Measurements from ENCODE around the gene OLA1. TPM values are rescaled to one million over a fixed set of nuclear protein-coding genes. Genes with fewer than 3 reads are reported as not detected.
A peak's percentile ranks its signal among the peaks of the same experiment; 100 is the strongest.

Gene OLA1
- total RNA-seq, 8 experiments from 2014 or later = 113 to 163 (median 130) TPM

DNA sequence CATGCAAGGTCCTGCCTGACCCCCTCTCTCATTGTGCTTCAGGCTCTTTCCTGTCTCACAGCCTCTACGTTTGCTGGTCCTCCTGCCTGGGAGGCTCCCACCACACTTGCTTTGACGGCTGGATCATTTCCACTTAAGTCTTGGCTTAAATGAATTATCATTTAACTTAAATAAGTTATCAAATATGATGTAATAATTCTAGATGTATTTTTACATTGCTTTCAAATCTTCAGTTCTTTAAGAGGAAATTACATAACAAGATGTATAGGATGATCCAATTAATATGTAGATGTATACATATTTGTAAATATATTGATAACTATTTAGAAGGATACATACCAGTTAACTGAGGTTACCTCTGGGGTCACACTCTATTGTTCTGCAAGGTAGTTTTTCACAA, 180.5 kb downstream of the OLA1 start:
- H3K4me3 ChIP-seq = no peak overlapping the region
- in situ Hi-C loops (cut with MboI; ENCODE audit: low pct_unique_long_range_greater_than_20kb in 2 of 9, low sequenced_read_pairs in 9 of 9, unreplicated experiment in 9 of 9) = no loop called here
- no peak for ATAC-seq (replicated peaks in 6 of 8)
- no peak overlapping the region for H3K27ac ChIP-seq
- H3K4me1 ChIP-seq (replicated peaks in 1 of 2) = peaks cover 7 to 16% of the 10 kb centered on the region in 2 donors
- WGBS, 10 experiments = 61 to 100% (median 95%) methylated on average over 1 to 2 of the region's 2 CpGs; no CpG with 5 or more reads in 3 of the 10 experiments

DNA sequence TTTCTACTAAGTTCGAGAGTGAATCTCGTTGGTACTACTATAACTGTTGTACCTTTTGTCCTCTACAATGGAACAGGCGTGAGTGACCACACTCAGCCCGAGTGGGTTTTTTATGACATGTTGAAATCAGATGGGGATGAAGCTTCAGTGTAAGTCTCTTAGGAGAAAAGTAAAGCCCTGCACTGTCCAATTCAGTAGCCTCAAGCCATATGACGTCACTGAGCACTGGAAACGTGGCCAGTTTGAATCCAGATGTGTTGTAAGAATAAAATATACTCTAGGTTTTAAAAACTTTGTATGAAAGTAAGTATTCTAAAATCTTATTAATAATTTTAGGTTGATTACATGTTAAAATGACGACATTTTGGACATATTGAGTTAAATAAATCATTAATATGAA, 181.5 kb downstream of the OLA1 start:
- Histone ChIP-seq H3K4me1 (replicated peaks in 1 of 2) (peaks cover 8 to 15% of the 10 kb centered on the region in 2 donors), H3K4me3 (no peak overlapping the region), H3K27ac (no peak overlapping the region)
- in situ Hi-C loops (cut with MboI; ENCODE audit: low pct_unique_long_range_greater_than_20kb in 2 of 9, low sequenced_read_pairs in 9 of 9, unreplicated experiment in 9 of 9) = no loop called here
- no peak for ATAC-seq (replicated peaks in 6 of 8)
- WGBS, 10 experiments = 58 to 96% (median 86%) methylated on average over 1 to 7 of the region's 7 CpGs; no CpG with 5 or more reads in 1 of the 10 experiments

DNA sequence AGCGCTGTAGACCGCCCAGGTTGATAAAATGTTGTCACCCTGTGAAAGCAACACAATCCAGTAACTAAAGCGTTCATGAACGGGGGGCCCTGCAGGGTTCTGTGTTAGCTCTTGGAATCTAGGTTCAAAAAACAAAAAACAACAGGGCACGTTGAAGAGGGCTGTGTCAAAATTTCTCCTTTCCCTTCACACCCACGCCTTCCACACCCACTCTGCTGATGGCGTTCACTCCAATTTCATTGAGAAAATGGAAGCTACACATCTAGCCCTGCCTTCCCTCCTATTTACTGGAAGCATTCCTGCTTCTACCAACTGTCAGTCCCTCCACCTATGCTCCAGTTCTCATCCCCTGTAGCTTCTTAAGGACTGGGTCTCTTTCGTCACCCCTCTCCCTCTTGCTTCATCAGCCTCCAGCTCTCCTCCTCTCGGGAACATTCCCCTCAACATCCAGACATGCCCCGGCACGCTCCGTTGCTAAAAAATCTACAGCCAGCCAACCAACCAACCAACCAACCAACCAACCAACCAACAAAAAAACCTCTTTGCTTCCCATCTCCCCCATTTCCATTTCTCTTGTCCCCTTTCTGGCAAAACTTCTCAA, 184.7 kb downstream of the OLA1 start:
- no peak for ATAC-seq (replicated peaks in 6 of 8)
- in situ Hi-C loops (cut with MboI; ENCODE audit: low pct_unique_long_range_greater_than_20kb in 2 of 9, low sequenced_read_pairs in 9 of 9, unreplicated experiment in 9 of 9) = no loop called here
- no peak overlapping the region for H3K4me3 ChIP-seq
- WGBS, 10 experiments = 40 to 100% (median 89%) methylated on average over 1 to 11 of the region's 12 CpGs; no CpG with 5 or more reads in 1 of the 10 experiments
- peaks cover 8 to 12% of the 10 kb centered on the region in 2 donors for H3K4me1 ChIP-seq (replicated peaks in 1 of 2)
- no peak overlapping the region for H3K27ac ChIP-seq

DNA sequence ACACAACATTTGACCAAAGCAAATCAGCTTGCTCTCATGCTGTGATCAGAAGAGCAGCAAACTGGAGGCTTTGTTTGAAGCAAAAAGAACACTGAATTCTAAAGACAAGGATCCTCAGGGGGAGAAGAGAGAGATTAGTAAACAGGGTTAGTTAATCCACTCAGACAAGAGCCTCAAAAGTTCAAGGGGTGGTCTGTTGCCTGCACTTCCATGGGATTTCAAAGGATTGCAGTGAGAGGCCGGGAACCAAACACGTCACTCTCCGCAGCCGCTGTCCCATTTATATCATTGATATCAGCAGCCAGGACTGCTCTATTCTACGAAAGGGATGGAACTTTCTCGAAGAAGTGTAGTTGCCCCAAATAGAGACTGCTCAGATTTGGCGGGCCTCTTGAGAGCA, 185.4 kb downstream of the OLA1 start:
- H3K4me1 ChIP-seq (replicated peaks in 1 of 2) = peaks cover 8 to 12% of the 10 kb centered on the region in 2 donors
- in situ Hi-C loops (cut with MboI; ENCODE audit: low pct_unique_long_range_greater_than_20kb in 2 of 9, low sequenced_read_pairs in 9 of 9, unreplicated experiment in 9 of 9) = no loop called here
- peak in 5 of 8 experiments; percentile 33 to 71 (median 46) for ATAC-seq (replicated peaks in 6 of 8)
- no peak overlapping the region for H3K4me3 ChIP-seq
- H3K27ac ChIP-seq = no peak overlapping the region
- 41 to 100% (median 60%) methylated on average over 1 to 7 of the region's 7 CpGs; no CpG with 5 or more reads in 2 of the 10 experiments for WGBS, 10 experiments

DNA sequence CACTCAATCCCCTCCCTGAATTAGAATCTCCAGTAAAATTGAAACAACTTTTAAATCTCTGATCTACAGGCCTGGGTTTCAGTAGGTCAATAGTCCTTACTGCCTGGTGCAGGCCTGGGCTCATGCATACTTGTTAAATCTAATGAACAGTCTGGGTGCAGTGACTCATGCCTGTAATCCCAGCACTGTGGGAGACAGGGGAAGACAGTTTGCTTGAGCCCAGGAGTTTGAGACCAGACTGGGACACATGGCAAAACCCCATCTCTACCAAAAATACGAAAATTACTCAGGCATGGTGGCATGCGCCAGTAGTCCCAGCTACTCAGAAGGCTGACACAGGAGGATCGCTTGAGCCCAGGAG, 188.5 kb downstream of the OLA1 start:
- Histone ChIP-seq H3K4me3 (no peak overlapping the region), H3K4me1 (replicated peaks in 1 of 2) (peaks cover 8 to 12% of the 10 kb centered on the region in 2 donors), H3K27ac (no peak overlapping the region)
- 71 to 100% (median 95%) methylated on average over 1 to 3 of the region's 3 CpGs; no CpG with 5 or more reads in 3 of the 10 experiments for WGBS, 10 experiments
- peak in 5 of 8 experiments; percentile 36 to 85 (median 52) for ATAC-seq (replicated peaks in 6 of 8)
- in situ Hi-C loops (cut with MboI; ENCODE audit: low pct_unique_long_range_greater_than_20kb in 2 of 9, low sequenced_read_pairs in 9 of 9, unreplicated experiment in 9 of 9) = no loop called here

DNA sequence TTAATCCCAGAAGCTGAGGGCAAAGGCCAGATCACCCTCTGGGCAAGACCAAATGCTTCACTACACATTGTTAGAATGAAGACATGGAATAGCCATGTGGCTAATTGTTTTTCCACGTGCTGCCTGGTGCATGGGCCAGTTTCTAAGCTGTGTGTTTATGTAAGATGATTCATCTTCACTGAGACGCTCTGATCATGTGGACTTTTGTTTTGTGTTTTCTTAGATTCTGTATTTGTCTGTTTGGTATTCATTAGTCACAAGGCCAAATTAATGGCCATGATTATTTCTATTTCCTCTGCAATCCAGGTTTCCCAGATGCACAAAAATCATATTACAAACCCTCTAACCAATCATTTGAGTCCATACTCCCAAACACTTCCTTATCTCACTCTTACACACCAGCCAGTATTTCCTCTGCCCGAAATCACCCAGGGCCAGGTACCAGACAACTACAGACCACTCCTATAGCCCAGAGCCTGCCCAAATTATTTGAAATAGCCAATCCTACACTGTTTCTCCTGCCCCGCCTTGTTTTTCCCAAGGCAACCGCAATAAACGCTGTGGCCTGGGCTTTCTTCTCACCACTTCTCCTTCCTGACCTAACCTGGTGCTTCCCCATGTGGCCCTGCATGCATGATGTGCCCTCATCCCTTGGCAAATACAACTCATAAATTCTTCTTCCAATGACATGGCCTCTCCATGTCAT, 189.0 kb downstream of the OLA1 start:
- Histone ChIP-seq H3K4me3 (no peak overlapping the region), H3K4me1 (replicated peaks in 1 of 2) (peaks cover 8 to 12% of the 10 kb centered on the region in 2 donors), H3K27ac (no peak overlapping the region)
- in situ Hi-C loops (cut with MboI; ENCODE audit: low pct_unique_long_range_greater_than_20kb in 2 of 9, low sequenced_read_pairs in 9 of 9, unreplicated experiment in 9 of 9) = no loop called here
- WGBS, 10 experiments = 60 to 100% (median 89%) methylated on average over 2 to 6 of the region's 6 CpGs; no CpG with 5 or more reads in 1 of the 10 experiments
- ATAC-seq (replicated peaks in 6 of 8) = peak in 4 of 8 experiments; percentile 29 to 59 (median 46)

DNA sequence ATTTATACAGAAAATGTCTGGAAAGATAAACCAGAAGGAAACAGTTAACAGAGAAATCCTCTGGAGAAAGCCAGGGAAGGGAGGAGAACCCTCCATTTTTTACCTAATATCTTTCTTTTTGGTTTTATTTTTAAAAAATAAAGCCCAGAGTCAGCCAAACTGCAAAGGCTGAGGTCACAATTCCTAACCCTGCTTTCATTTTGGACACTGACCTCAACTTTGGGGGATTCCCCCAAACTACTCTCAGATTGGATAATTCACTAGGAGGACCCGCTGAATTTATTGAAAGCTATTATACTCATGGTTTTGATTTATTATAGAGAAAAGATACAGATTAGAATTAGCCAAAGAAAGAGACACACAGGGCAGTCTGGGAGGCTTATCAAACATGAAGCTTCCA, 189.9 kb downstream of the OLA1 start:
- ATAC-seq (replicated peaks in 6 of 8) = no peak
- in situ Hi-C loops (cut with MboI; ENCODE audit: low pct_unique_long_range_greater_than_20kb in 2 of 9, low sequenced_read_pairs in 9 of 9, unreplicated experiment in 9 of 9) = no loop called here
- WGBS, 10 experiments = 57 to 100% (median 86%) methylated on average over 1 of the region's 1 CpG; no CpG with 5 or more reads in 5 of the 10 experiments
- H3K27ac ChIP-seq = no peak overlapping the region
- no peak overlapping the region for H3K4me3 ChIP-seq
- H3K4me1 ChIP-seq (replicated peaks in 1 of 2) = peaks cover 11 to 12% of the 10 kb centered on the region in 2 donors

DNA sequence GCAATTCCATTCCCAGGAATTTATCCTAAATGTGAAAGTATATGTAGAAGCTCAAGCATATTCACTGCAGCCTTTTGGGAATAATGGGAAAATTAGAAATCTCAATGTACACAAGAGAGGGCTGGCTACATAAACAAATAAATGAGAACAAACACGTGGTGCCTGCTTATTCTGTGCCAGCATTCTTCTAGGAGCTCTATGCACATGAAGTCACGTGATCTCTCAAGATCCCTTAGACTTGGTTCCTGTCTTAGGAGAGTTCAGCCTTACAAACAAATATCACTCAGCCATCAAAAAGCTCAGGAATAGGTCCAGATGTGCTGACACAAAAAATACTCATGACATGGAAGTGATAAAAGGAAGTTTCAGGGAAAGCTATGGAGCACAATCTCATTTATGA, 190.3 kb downstream of the OLA1 start:
- peak in 3 of 8 experiments; percentile 11 to 72 (median 36) for ATAC-seq (replicated peaks in 6 of 8)
- H3K4me1 ChIP-seq (replicated peaks in 1 of 2) = peaks cover 6 to 8% of the 10 kb centered on the region in 2 donors
- in situ Hi-C loops (cut with MboI; ENCODE audit: low pct_unique_long_range_greater_than_20kb in 2 of 9, low sequenced_read_pairs in 9 of 9, unreplicated experiment in 9 of 9) = no loop called here
- 25 to 94% (median 85%) methylated on average over 1 to 2 of the region's 2 CpGs; no CpG with 5 or more reads in 2 of the 10 experiments for WGBS, 10 experiments
- H3K27ac ChIP-seq = no peak overlapping the region
- no peak overlapping the region for H3K4me3 ChIP-seq

DNA sequence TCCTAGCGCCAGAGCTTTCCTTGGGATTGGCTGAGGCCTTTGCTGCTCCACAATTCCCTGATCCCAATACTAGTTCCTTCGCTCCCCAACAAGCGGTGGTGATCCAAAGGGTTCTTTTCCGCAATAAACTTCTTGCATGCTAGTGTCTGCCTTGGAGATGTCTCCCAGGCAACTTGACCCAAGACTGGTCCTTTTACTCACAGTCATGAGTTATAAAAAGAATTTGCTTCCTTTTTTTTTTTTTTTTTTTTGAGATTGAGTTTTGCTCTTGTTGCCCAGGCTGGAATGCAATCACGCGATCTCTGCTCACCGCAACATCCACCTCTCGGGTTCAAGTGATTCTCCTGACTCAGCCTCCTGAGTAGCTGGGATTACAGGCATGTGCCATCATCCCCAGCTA, 193.4 kb downstream of the OLA1 start:
- Histone ChIP-seq H3K4me1 (replicated peaks in 1 of 2) (peaks cover 0 to 8% of the 10 kb centered on the region in 2 donors), H3K4me3 (no peak overlapping the region), H3K27ac (no peak overlapping the region)
- 100% methylated on average over 1 to 7 of the region's 8 CpGs for WGBS, 10 experiments
- no peak for ATAC-seq (replicated peaks in 6 of 8)
- in situ Hi-C loops (cut with MboI; ENCODE audit: low pct_unique_long_range_greater_than_20kb in 2 of 9, low sequenced_read_pairs in 9 of 9, unreplicated experiment in 9 of 9) = no loop called here

DNA sequence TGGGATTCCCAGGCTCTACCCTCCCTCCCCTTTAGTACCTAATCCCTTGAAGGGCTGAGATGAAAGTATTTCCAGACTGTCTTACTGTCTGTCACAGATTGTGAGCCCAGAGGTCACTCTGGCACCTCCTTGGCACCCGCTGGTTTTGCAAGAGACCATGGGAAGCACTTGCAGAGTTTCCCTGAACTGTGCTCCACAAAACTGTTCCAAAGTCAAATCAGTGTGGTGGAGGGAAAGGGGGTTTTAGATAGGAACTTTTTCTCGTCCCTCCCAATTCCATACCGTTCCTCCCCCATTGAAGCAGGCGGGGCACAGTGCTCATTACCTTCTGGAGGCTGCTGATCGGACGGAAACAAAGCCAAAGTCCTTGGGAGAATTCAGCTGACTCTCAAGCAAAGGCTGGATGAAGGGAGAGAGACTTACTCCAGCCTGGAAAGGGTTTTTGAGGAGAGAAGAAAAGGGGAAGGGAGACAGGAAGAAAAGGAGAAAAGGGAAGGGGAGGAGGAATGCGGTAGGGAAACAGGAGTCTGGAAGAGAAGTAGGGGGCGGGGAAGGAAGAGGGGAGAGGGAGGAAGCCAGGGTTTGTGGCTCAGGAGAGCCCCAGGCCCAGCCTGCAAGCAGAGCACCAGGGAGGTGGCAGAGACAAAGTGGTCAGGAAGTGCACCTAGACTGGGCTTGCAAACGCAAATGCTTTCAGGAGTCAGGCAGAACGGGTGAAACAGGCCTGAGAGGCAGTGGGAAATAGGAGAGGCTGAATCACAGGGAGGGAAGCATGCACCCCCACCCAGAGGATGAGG, 194.8 kb downstream of the OLA1 start:
- no peak overlapping the region for H3K27ac ChIP-seq

DNA sequence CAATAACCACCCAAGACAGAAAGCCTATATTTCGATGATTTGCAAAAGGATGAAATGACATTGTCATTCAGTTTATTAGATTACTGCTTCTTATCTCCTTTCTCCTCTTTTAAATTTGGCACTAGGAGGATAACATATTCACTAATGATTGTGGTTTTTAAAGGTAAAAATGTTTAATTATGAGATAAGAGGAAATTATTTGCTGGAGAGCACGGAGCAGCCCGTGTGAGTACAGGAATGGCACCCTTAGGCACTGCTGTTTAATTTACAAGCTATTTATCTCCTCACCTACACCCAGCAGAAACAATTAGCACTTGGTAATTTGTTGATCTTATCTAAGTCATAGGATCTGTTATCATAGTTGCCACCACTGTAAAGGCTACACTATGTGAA, 195.8 kb downstream of the OLA1 start:
- WGBS, 10 experiments = 33 to 100% (median 80%) methylated on average over 1 to 3 of the region's 3 CpGs; no CpG with 5 or more reads in 1 of the 10 experiments
- Histone ChIP-seq H3K4me3 (no peak overlapping the region), H3K4me1 (replicated peaks in 1 of 2) (peaks cover 0 to 8% of the 10 kb centered on the region in 2 donors), H3K27ac (no peak overlapping the region)
- ATAC-seq (replicated peaks in 6 of 8) = no peak
- in situ Hi-C loops (cut with MboI; ENCODE audit: low pct_unique_long_range_greater_than_20kb in 2 of 9, low sequenced_read_pairs in 9 of 9, unreplicated experiment in 9 of 9) = no loop called here

More for the DNA sequence above, 194.8 kb downstream of the OLA1 start:
- in situ Hi-C loops (cut with MboI; ENCODE audit: low pct_unique_long_range_greater_than_20kb in 2 of 9, low sequenced_read_pairs in 9 of 9, unreplicated experiment in 9 of 9) = no loop called here
- Histone ChIP-seq H3K4me3 (no peak overlapping the region), H3K4me1 (replicated peaks in 1 of 2) (peaks cover 0 to 8% of the 10 kb centered on the region in 2 donors)
- no peak for ATAC-seq (replicated peaks in 6 of 8)
- 27 to 80% (median 62%) methylated on average over 2 to 7 of the region's 10 CpGs; no CpG with 5 or more reads in 2 of the 10 experiments for WGBS, 10 experiments

DNA sequence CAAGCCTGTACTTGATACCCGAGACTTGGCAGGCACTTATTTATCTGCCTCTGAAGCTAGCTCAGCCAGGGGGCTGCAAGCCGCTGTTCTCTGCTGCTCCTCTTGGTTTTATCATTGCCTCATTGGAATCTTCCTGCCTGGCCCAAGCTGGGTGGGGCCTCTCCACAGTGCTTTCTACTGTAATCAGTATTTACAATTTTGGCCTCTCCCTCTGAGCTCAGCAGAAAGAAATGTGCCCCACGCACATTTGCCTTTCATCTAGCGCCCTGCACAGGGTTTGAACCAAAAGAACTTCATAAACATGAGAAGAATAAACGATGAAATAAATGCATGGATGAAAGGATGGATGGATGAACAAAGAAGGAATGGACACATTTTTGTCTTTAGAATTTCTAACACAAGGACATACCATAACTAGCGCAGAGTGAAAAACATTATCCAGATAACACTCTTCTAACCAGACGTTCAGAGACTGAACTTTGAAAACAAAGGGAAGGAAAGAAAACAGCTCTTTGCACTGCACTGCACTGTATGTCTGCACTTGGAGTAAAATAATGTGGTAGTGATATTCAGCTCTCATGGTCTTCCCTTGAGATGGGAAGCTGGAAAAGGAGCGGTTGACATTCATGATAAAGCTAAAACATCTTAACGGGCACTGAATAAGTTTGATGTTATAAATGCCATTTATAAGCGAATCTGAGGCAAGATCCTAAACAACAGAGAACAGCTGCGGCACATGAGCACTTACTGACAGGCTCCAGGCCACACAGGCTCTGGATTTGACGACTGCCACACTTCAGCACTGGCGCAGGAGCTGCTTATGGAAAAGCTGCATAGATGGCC, 196.4 kb downstream of the OLA1 start:
- in situ Hi-C loops (cut with MboI; ENCODE audit: low pct_unique_long_range_greater_than_20kb in 2 of 9, low sequenced_read_pairs in 9 of 9, unreplicated experiment in 9 of 9) = no loop called here
- H3K4me3 ChIP-seq = no peak overlapping the region

More for the DNA sequence above, 196.4 kb downstream of the OLA1 start:
- ATAC-seq (replicated peaks in 6 of 8) = peak; percentile 41 to 99 (median 72)
- no peak overlapping the region for H3K27ac ChIP-seq
- peaks cover 0 to 8% of the 10 kb centered on the region in 2 donors for H3K4me1 ChIP-seq (replicated peaks in 1 of 2)
- 23 to 67% (median 53%) methylated on average over 3 to 11 of the region's 13 CpGs for WGBS, 10 experiments

All from motor neuron (in vitro differentiated cells).